ENCODE data around the gene SCN1B.
A peak's percentile ranks its signal among the peaks of the same experiment; 100 is the strongest.
"Not testable (repeated sequence)": the region's sequence is repeated elsewhere in the genome, so short reads cannot be mapped to it uniquely, and the experiment has no call there.

Gene SCN1B

DNA sequence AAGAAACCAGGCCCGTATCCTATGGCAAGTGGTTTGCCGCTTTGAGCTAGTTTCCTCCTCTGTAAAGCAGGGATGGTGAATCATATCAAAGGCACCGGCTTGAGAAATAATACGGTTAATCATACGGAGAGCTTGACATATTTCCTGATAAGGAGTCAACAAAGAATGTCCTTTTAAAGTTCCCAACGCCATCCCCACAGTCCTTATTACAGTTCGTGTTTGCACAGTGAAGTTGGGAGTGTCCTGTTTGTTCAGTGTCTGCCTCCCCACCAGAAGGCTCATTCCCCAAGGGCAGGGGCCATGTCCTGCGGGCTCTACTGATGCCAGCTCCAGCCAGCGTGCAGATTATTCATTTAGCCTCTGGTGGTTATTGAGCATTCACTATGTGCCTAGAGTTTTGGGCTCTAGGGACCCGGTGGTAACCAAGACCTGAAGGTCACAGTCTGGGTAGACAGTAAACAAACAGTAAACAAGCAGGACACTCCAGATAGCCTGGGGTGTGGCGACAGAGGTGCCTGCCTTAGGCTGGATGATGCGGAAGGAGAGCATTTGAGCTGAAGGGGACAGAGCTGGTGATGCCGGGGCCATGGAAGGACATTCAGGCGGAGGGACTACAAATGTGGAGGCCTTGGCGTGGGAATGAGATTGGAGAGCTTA lies 23.8 kb upstream of the SCN1B start:
- Histone ChIP-seq H3K4me1 (ENCODE audit: control insufficient read depth, insufficient read depth, low read depth, low read length) (peaks cover 20% of the 10 kb centered on the region), H2BK120ac (ENCODE audit: low read depth, low read length) (no peak overlapping the region), H2BK12ac (ENCODE audit: low read length in 2 of 2) (no peak overlapping the region), H3K23ac (ENCODE audit: low read length in 2 of 2) (no peak overlapping the region), H3K4me2 (ENCODE audit: low read length, poor library complexity, severe bottlenecking) (no peak overlapping the region), H4K91ac (ENCODE audit: low read length) (no peak overlapping the region), H2BK15ac (ENCODE audit: low read depth, poor library complexity, severe bottlenecking) (no peak overlapping the region), H3K9ac (ENCODE audit: low read length) (no peak overlapping the region), H2AK5ac (ENCODE audit: low read length, severe bottlenecking) (no peak overlapping the region), H2AFZ (ENCODE audit: low read depth, low read length) (no peak overlapping the region), H3K27me3 (ENCODE audit: control insufficient read depth in 1 of 2, insufficient read depth in 1 of 2, low read length in 2 of 2) (no peaks in the 10 kb centered on the region), H3K4me3 (ENCODE audit: insufficient read depth in 1 of 2, low read depth in 1 of 2, low read length in 2 of 2) (no peak overlapping the region), H3K9me3 (ENCODE audit: control insufficient read depth, low read length) (no peaks in the 10 kb centered on the region), H4K8ac (ENCODE audit: low read length) (no peak overlapping the region), H3K79me1 (replicated peaks; ENCODE audit: low read length, poor library complexity, severe bottlenecking) (peaks cover 36% of the 10 kb centered on the region), H2BK5ac (ENCODE audit: low read depth, low read length, poor library complexity, severe bottlenecking) (no peak overlapping the region), H3K36me3 (ENCODE audit: control insufficient read depth in 1 of 2, insufficient read depth in 2 of 2, low read depth in 1 of 2, low read length in 2 of 2) (peaks cover 40 to 60% of the 10 kb centered on the region in 2 experiments), H3K14ac (ENCODE audit: low read length in 2 of 2) (no peak overlapping the region), H3K18ac (ENCODE audit: low read depth in 1 of 2, low read length in 2 of 2) (no peak overlapping the region), H3K4ac (ENCODE audit: low read depth in 1 of 2, low read length in 2 of 2) (no peak overlapping the region), H3K27ac (ENCODE audit: low read length, poor library complexity, severe bottlenecking) (no peak overlapping the region)
- peak; percentile 20 for DNase-seq
- 92% methylated on average over 15 of the region's 15 CpGs for WGBS

DNA sequence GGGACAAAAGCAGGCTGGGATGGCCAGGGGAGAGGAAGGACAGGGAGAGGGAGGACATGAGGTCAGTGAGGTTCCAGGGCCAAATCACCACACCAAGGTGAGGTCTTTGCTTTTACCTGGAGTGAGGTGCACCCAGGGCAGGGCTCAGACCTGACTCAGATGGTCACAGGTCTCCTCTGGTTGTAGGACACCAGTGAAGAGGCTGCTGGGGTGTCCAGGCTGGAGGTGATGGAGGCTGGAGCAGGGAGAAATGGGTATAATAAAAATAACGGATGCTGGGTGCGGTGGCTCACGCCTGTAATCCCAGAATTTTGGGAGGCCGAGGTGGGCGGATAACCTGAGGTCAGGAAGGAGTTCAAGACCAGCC lies 23.3 kb upstream of the SCN1B start:
- no peak overlapping the region for H3K9ac ChIP-seq (ENCODE audit: low read length)
- H4K8ac ChIP-seq (ENCODE audit: low read length): no peak overlapping the region
- no peaks in the 10 kb centered on the region for H3K27me3 ChIP-seq (ENCODE audit: control insufficient read depth in 1 of 2, insufficient read depth in 1 of 2, low read length in 2 of 2)
- H2AK5ac ChIP-seq (ENCODE audit: low read length, severe bottlenecking): no peak overlapping the region
- no peak overlapping the region for H4K91ac ChIP-seq (ENCODE audit: low read length)
- no peak overlapping the region for H3K23ac ChIP-seq (ENCODE audit: low read length in 2 of 2)
- H3K79me1 ChIP-seq (replicated peaks; ENCODE audit: low read length, poor library complexity, severe bottlenecking): peaks cover 39% of the 10 kb centered on the region
- H2AFZ ChIP-seq (ENCODE audit: low read depth, low read length): no peak overlapping the region
- H3K14ac ChIP-seq (ENCODE audit: low read length in 2 of 2): no peak overlapping the region
- H3K18ac ChIP-seq (ENCODE audit: low read depth in 1 of 2, low read length in 2 of 2): no peak overlapping the region
- no peak overlapping the region for H3K4me3 ChIP-seq (ENCODE audit: insufficient read depth in 1 of 2, low read depth in 1 of 2, low read length in 2 of 2)
- no peak overlapping the region for H2BK5ac ChIP-seq (ENCODE audit: low read depth, low read length, poor library complexity, severe bottlenecking)
- H3K9me3 ChIP-seq (ENCODE audit: control insufficient read depth, low read length): no peaks in the 10 kb centered on the region
- no peak overlapping the region for H2BK12ac ChIP-seq (ENCODE audit: low read length in 2 of 2)
- H3K4ac ChIP-seq (ENCODE audit: low read depth in 1 of 2, low read length in 2 of 2): no peak overlapping the region
- no peak overlapping the region for H2BK120ac ChIP-seq (ENCODE audit: low read depth, low read length)
- WGBS: 98% methylated on average over 5 of the region's 5 CpGs
- H3K36me3 ChIP-seq (ENCODE audit: control insufficient read depth in 1 of 2, insufficient read depth in 2 of 2, low read depth in 1 of 2, low read length in 2 of 2): peaks cover 46 to 65% of the 10 kb centered on the region in 2 experiments
- peaks cover 19% of the 10 kb centered on the region for H3K4me1 ChIP-seq (ENCODE audit: control insufficient read depth, insufficient read depth, low read depth, low read length)
- H3K27ac ChIP-seq (ENCODE audit: low read length, poor library complexity, severe bottlenecking): no peak overlapping the region
- DNase-seq: no peak
- no peak overlapping the region for H2BK15ac ChIP-seq (ENCODE audit: low read depth, poor library complexity, severe bottlenecking)
- no peak overlapping the region for H3K4me2 ChIP-seq (ENCODE audit: low read length, poor library complexity, severe bottlenecking)

DNA sequence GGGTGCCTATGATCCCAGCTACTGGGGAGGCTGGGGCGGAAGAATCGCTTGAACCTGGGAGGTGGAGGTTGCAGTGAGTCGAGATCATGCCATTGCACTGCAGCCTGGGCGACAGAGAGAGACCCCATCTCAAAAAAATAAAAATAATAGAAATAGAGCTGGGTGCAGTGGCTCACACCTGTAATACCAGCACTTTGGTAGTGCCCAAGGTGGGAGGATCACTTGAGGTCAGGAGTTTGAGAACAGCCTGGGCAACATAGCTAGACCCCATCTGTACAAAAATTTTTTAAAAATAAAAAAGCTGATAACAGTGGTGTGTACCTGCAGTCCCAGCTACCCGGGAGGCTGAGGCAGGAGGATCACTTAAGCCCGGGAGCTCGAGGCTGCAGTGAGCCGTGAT lies 22.8 kb upstream of the SCN1B start:
- not testable (repeated sequence) for H2BK120ac ChIP-seq (ENCODE audit: low read depth, low read length); H2BK12ac ChIP-seq (ENCODE audit: low read length in 2 of 2); H4K8ac ChIP-seq (ENCODE audit: low read length); H2AK5ac ChIP-seq (ENCODE audit: low read length, severe bottlenecking); H3K9me3 ChIP-seq (ENCODE audit: control insufficient read depth, low read length); H3K23ac ChIP-seq (ENCODE audit: low read length in 2 of 2); H3K4me3 ChIP-seq (ENCODE audit: insufficient read depth in 1 of 2, low read depth in 1 of 2, low read length in 2 of 2); H2BK5ac ChIP-seq (ENCODE audit: low read depth, low read length, poor library complexity, severe bottlenecking); H3K27me3 ChIP-seq (ENCODE audit: control insufficient read depth in 1 of 2, insufficient read depth in 1 of 2, low read length in 2 of 2); H2AFZ ChIP-seq (ENCODE audit: low read depth, low read length); H2BK15ac ChIP-seq (ENCODE audit: low read depth, poor library complexity, severe bottlenecking); H3K4me2 ChIP-seq (ENCODE audit: low read length, poor library complexity, severe bottlenecking); H3K4ac ChIP-seq (ENCODE audit: low read depth in 1 of 2, low read length in 2 of 2); H3K9ac ChIP-seq (ENCODE audit: low read length); DNase-seq; H3K14ac ChIP-seq (ENCODE audit: low read length in 2 of 2); H3K27ac ChIP-seq (ENCODE audit: low read length, poor library complexity, severe bottlenecking); H3K18ac ChIP-seq (ENCODE audit: low read depth in 1 of 2, low read length in 2 of 2); H4K91ac ChIP-seq (ENCODE audit: low read length)
- 98% methylated on average over 7 of the region's 8 CpGs for WGBS
- peaks cover 40% of the 10 kb centered on the region for H3K79me1 ChIP-seq (replicated peaks; ENCODE audit: low read length, poor library complexity, severe bottlenecking)
- H3K4me1 ChIP-seq (ENCODE audit: control insufficient read depth, insufficient read depth, low read depth, low read length): peaks cover 17% of the 10 kb centered on the region
- peaks cover 50 to 69% of the 10 kb centered on the region in 2 experiments for H3K36me3 ChIP-seq (ENCODE audit: control insufficient read depth in 1 of 2, insufficient read depth in 2 of 2, low read depth in 1 of 2, low read length in 2 of 2)

DNA sequence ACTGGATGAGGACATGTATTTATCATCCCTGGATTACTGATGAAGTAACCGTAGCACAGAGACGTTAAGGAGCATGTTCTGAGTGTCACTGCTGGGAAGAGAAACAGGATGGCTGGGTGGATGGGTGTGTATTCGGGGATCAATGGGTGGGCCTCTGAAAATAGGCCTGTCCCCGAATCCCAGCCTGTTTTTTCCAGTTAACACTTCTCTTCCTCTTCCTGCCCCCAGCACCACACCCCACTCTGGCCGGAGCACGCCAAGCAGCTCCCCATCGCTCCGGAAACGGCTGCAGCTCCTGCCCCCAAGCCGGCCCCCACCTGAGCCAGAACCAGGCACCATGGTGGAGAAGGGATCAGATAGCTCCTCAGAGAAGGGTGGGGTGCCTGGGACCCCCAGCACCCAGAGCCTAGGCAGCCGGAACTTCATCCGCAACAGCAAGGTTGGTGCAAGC lies 21.4 kb upstream of the SCN1B start:
- Histone ChIP-seq H3K4me1 (ENCODE audit: control insufficient read depth, insufficient read depth, low read depth, low read length) (peaks cover 6% of the 10 kb centered on the region), H3K4me3 (ENCODE audit: insufficient read depth in 1 of 2, low read depth in 1 of 2, low read length in 2 of 2) (no peak overlapping the region), H3K79me1 (replicated peaks; ENCODE audit: low read length, poor library complexity, severe bottlenecking) (peaks cover 46% of the 10 kb centered on the region), H3K4me2 (ENCODE audit: low read length, poor library complexity, severe bottlenecking) (no peak overlapping the region), H3K9ac (ENCODE audit: low read length) (no peak overlapping the region), H2BK5ac (ENCODE audit: low read depth, low read length, poor library complexity, severe bottlenecking) (no peak overlapping the region), H3K18ac (ENCODE audit: low read depth in 1 of 2, low read length in 2 of 2) (no peak overlapping the region), H3K27me3 (ENCODE audit: control insufficient read depth in 1 of 2, insufficient read depth in 1 of 2, low read length in 2 of 2) (no peaks in the 10 kb centered on the region), H4K91ac (ENCODE audit: low read length) (no peak overlapping the region), H3K4ac (ENCODE audit: low read depth in 1 of 2, low read length in 2 of 2) (no peak overlapping the region), H3K36me3 (ENCODE audit: control insufficient read depth in 1 of 2, insufficient read depth in 2 of 2, low read depth in 1 of 2, low read length in 2 of 2) (peaks cover 53 to 76% of the 10 kb centered on the region in 2 experiments), H2AFZ (ENCODE audit: low read depth, low read length) (no peak overlapping the region), H2BK15ac (ENCODE audit: low read depth, poor library complexity, severe bottlenecking) (no peak overlapping the region), H2BK120ac (ENCODE audit: low read depth, low read length) (no peak overlapping the region), H2AK5ac (ENCODE audit: low read length, severe bottlenecking) (no peak overlapping the region), H4K8ac (ENCODE audit: low read length) (no peak overlapping the region), H3K27ac (ENCODE audit: low read length, poor library complexity, severe bottlenecking) (no peak overlapping the region), H3K23ac (ENCODE audit: low read length in 2 of 2) (no peak overlapping the region), H3K14ac (ENCODE audit: low read length in 2 of 2) (no peak overlapping the region), H3K9me3 (ENCODE audit: control insufficient read depth, low read length) (no peaks in the 10 kb centered on the region), H2BK12ac (ENCODE audit: low read length in 2 of 2) (no peak overlapping the region)
- 94% methylated on average over 11 of the region's 12 CpGs for WGBS
- no peak for DNase-seq

Measured in mesenchymal stem cell (in vitro differentiated cells and primary cell).